Superior temporal gyrus (tissue), 1 donor: ENCODE data around the gene CACNA2D2.

ENCODE experiments used
- DNase-seq: peaks from one replicate; pipeline ENCODE4 v3.0.0-alpha.2; 2016; ENCODE audit errors: extremely low spot score

CACNA2D2 gene

GRCh38 chr3:50395070-50395860 lies 108.2 kb downstream of the CACNA2D2 start:
- no peak for DNase-seq

- no peak for DNase-seq
Measured at GRCh38 chr3:50393061-50393460, 110.4 kb downstream of the CACNA2D2 start.

- DNase-seq, result peak; percentile 10
Measured at GRCh38 chr3:50392101-50392715, 111.2 kb downstream of the CACNA2D2 start.

GRCh38 chr3:50390508-50391224 lies 112.8 kb downstream of the CACNA2D2 start:
- DNase-seq, result peak; percentile 12

GRCh38 chr3:50389414-50389767 lies 114.0 kb downstream of the CACNA2D2 start:
- no peak for DNase-seq

GRCh38 chr3:50388720-50389413 lies 114.6 kb downstream of the CACNA2D2 start:
- DNase-seq, result no peak

GRCh38 chr3:50388016-50388719 lies 115.3 kb downstream of the CACNA2D2 start:
- peak; percentile 9 for DNase-seq

GRCh38 chr3:50385754-50386153 lies 117.7 kb downstream of the CACNA2D2 start:
- DNase-seq, result no peak

- no peak for DNase-seq
Measured at GRCh38 chr3:50383750-50384149, 119.7 kb downstream of the CACNA2D2 start.

- no peak for DNase-seq
Measured at GRCh38 chr3:50382722-50383121, 120.7 kb downstream of the CACNA2D2 start.

- no peak for DNase-seq
Measured at GRCh38 chr3:50381383-50381782, 122.1 kb downstream of the CACNA2D2 start.

- DNase-seq, result no peak
Measured at GRCh38 chr3:50380405-50381085, 122.9 kb downstream of the CACNA2D2 start.

- DNase-seq, result no peak
Measured at GRCh38 chr3:50378757-50379156, 124.7 kb downstream of the CACNA2D2 start.

GRCh38 chr3:50378024-50378423 lies 125.4 kb downstream of the CACNA2D2 start:
- DNase-seq, result no peak

- DNase-seq, result no peak
Measured at GRCh38 chr3:50375258-50375931, 128.0 kb downstream of the CACNA2D2 start.

GRCh38 chr3:50374363-50375257 lies 128.8 kb downstream of the CACNA2D2 start:
- no peak for DNase-seq

GRCh38 chr3:50373146-50374051 lies 130.0 kb downstream of the CACNA2D2 start:
- no peak for DNase-seq

GRCh38 chr3:50372349-50372748 lies 131.1 kb downstream of the CACNA2D2 start:
- DNase-seq, result no peak
